A673 (cell line): ENCODE data around the gene FAM184B.

Experiments used
- CTCF ChIP-seq: fragments of 300-800, 200-600 bp; sonication (generic); conservative IDR thresholded peaks from 2 replicates; pipeline ENCODE4 v1.5.1; 2017; ENCODE audit warnings: low read depth, mild to moderate bottlenecking, antibody characterized with exemption, low read length, moderate library complexity, mixed read lengths
- EZH2 ChIP-seq: fragments of 200-600 bp; sonication (generic); IDR thresholded peaks from 2 replicates; pipeline ENCODE4 v1.6.1; 2017; ENCODE audit warnings: borderline replicate concordance, low read depth, mild to moderate bottlenecking, mixed read lengths, antibody characterized with exemption, low read length; ENCODE audit not compliant: poor library complexity, severe bottlenecking

DNA sequence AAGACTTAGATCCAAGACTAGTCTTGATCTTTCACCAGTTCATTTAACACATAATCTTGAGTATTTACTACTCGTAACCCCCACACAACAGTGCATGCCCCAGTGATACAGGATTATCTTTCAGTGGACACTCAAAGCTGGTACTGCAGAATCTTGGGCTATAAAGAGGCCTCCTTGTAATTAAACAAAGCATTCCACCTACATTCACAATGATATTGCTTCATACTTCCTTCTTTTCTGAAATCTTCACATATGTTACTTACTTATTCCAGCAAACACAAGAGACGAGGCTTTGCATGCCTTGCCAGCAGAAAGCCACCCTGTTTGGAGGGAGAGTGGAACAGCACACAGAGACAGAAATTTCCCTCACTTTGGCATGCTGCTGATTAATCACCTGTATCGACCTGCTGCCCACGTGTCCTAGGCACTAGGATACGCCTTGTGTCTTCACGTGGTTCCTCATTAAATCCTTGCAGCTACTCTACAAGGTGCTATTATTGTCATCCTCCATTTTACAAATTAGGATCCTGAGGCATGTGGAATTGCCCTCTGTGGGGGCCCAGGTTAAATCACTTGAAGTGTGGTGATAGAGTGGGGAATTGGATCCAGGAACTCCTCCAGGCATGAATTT lies 77.3 kb downstream of the FAM184B start:
- TF ChIP-seq CTCF (no peak), EZH2 (no peak)
